Activated CD4-positive, alpha-beta T cell treated with anti-CD3 and anti-CD28 coated beads, Interleukin-2, Interleukin-4, amounts not matched to agents 100 ng/mL and 50 ng/mL, durations not matched to agents 16 hours and 8 hours (primary cell): Measurements from ENCODE around the gene GPR160.

Source experiments
- DNase-seq: peaks from one replicate; pipeline ENCODE4 v3.0.0-alpha.2; 2020; ENCODE audit warnings: low spot score

Gene GPR160

DNA sequence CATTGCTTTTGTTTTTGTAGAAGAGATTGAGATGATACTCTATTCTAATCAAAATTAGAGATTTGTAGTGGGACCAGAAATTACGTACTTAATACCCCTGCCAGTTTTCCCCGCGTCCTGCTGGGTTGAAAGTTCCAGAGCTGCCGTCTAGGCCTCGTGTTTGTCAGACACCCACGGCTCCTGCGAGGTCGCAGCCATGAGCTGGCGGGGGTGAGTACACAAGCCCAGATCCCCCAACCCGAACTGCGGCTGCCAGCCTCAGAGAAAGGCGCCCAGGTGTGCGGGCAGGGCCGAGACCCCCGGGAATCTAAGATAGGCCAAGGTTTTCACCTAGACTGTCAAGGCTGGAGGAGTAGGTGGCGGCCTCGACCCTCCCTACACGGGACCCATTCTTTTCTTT is 26.3 kb downstream of the GPR160 start:
- DNase-seq: no peak

DNA sequence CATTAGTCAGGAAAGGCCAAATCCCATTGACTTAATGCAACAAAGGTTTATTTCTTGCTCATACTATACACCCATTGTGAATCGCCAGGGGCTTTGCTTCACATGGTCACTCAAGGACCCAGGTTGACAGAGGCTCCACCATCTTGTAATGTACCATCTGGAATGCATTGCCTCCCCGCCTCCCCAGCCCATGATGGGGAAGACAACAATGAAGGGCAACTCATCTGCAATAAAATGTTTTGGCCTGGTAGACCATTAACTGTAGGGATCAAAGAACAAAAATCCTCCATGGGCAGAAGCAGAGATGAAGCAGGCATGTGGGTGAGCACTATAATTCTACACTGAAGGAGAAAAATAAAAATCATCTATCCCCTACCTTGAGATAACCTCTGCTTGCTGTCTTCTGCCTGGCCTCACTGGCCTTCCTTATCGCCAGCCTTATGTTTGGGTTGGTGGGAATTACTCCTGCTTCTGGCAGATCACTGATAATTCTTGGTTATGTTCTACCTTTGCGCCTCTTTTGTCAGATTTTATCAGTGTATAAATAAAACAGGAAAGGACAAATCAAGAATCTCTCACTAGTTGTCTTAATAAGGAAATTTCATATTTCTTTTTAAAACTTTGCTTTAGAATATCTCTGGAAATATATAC is 37.8 kb downstream of the GPR160 start:
- no peak for DNase-seq

DNA sequence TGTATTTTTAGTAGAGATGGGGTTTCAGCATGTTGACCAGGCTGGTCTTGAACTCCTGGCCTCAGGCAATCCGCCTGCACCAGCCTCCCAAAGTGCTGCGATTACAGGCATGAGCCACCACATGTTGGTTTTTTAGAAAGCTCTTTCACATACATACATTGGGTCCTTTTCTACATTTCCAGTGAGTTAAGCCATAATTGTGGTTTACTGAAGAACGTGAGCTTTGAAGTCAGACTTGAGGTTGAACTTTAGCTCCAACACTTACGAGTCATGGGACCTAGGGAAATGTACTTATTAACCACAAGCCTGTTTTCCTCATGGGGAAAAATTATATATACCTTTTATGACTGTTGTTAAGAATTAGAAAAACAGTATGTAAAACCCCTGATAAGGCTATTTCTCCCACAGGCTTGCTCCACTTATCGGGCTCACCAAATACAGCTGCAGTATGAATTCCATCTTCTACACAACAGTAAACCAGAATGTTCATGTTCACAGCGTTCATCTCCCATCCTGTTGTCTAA is 39.0 kb downstream of the GPR160 start:
- no peak for DNase-seq

DNA sequence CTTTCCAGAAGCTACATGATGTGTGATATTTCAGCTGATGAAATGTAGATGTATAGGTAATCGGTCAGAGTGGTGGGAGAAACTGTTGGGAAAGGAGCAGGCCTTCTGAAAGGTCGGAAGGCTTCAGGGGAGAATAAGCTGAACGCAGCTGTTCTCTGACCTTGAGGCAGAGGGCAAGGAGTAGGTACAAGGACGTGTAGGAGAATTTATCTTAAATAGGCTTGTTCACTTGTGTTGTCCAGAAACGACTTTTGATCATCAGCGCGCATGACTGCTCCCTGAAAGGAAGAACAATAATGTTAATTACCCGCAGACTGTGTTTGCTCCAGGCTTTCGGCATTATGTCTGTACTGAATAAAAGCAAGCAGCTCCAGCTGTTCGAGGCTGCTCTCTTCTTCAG is 39.6 kb downstream of the GPR160 start:
- no peak for DNase-seq

DNA sequence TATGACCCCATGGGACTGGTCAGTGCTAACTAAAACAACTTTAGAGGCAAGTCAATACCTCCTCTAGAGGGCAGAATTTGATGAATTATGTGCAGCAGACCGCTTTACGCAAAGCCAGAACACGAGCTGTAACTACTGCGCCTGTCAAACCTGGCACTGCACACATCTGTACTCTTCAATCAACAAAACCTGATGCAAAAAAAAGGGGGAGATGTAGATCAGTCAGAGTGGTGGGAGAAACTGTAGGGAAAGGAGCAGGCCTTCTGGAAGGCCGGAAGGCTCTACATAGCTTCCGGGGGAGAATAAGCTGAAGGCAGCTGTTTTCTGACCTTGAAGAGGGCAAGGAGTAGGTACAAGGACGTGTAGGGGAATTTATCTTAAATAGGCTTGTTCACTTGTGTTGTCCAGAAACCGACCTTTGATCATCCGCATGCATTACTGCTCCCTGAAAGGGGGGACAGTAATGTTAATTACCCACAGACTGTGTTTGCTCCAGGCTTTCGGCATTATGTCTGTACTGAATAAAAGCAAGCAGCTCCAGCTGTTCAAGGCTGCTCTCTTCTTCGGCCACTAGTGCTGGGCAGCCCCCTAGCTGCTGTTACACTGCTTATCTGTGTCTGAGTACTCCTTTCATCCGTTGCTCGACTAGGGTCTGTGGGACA is 41.0 kb downstream of the GPR160 start:
- no peak for DNase-seq

DNA sequence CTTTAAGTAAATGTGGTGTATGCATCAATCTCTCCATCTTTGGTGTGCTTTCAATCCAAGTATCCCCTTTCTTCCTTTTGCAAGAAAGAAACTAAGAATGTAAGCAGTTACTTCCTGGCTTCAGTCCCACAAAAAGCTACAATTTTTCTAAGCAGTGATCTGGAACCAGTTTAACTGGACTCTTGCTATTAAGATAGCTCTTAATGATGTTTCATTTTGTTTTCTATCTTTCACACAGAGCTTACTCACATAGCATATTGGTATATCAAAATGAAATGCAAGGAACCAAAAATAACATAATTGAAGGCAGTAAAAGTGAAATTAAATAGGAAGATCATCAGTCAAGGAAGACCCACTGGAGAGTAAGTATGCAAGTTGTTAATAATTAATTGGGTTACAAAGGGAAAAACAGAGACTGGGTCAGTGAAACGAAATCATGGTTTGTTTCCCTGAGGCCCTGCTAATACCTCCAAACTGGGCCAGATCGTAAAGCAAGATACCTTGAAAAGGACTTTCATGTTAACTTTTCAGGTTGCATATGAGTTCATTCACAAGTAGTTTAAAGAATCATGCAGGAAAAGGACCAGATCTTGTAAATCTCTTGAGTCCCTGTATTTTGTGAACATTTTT is 41.9 kb downstream of the GPR160 start:
- DNase-seq: no peak

DNA sequence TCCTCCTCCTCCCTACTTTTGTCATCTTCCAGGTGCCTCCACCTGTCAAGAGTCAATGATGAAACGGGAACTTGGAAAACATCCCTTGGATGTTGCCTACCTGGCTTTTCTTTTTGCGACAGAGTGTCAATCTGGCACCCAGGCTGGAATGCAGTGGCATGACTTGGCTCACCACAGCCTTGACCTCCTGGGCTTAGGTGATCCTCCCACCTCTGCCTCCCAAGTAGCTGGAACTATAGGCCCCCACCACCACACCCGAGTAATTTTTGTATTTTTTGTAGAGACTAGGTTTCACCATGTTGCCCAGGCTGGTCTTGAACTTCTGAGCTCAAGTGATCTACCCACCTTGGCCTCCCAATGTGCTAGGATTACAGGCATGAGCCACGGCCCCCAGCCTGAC is 42.8 kb downstream of the GPR160 start:
- DNase-seq: no peak

DNA sequence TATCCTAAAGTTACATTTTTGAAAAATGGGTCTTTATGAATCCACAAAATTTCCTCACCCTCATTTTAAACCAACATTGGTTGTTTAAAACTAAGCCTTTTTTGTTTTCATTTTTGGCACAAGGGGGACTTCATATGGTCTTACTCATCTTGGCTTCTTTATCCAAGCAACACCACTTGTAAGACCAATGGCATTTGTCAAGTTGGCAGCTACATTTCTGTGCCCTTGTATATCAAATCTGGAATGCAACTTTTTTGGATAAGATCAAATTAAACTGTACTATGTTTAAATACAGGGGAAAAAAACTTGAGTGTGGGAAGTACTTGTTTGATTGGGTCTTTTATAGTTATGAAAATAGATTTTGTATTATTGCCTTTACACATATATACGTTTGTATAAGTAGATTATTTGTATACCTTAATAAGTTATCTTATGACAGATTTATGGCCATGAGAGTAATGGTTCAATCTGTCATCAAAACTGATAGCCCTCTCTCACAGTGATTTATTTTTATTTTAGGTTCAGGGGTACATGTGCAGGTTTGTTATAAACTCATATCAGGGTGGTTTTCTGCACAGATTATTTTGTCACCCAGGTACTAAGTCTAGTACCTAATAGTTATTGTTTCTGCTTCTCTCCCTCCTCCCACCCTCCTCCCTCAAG is 43.4 kb downstream of the GPR160 start:
- DNase-seq: no peak

DNA sequence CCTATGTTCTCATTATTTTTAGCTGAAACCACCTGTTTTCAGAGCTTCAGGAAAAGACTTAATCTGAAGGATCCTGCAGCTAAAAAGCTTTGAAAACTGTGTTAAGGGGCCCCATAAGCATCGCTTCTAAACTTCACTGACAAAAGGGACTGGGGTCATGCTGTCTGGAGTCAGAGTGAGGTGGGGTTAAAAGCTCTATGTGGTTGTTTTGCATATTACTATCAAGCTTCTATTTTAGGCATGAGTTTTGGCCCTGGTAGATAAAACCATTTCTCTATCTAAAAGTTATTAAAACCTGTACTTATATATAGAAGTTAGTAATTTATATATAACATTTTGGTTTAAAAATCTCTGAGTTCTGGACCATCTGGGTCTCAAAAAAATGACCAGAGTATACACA is 45.5 kb downstream of the GPR160 start:
- DNase-seq: no peak

DNA sequence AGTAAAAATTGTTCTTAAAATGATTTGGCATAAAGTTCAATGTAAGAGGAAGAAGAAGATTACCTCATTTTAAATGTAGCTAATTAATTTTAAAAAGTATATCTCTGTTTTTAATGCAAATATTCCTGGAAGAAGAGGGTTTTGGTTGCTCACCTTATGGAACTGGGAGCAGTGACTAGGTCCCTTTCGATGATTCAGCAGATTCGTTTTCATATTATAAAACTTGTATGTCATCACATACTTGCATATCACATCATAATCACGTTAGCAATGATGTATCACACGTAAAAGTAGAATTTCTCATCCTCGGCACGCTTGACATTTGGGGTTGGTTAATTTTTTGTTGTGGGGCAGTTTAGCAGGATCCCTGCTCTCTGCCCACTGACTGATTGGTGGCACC is 47.6 kb downstream of the GPR160 start:
- no peak for DNase-seq

DNA sequence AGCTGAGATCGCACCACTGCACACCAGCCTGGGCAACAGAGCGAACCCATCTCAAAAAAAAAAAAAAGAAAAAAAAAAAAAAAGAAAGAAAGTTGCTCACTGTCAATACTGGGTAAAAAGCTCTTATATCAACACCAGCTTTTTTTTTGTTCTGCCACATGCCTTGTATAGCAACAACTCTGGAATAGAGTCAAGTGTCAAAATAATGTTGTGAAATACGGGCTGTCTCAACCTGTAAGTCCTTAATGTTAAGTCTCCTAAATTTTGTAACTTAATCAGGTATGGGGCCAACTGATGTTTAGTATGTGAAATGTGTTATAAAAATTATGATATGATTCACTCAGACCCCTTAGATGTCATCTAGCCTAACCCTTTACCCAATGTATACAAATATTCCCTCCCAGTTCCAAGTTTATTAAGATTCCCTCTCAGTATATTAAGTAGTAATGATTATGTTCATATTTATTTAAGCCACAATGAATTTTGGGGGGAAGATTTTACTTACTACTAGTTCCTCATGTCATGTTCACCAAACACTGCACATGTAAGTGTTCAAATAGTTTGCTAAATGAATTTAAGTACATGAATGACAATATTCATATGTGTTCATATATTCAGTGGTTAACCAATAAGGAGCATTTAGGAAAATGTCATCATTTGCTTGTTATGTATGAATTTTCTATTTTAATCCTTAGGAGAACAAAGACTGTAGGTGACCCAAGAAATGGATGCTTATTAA is 52.2 kb downstream of the GPR160 start:
- no peak for DNase-seq

DNA sequence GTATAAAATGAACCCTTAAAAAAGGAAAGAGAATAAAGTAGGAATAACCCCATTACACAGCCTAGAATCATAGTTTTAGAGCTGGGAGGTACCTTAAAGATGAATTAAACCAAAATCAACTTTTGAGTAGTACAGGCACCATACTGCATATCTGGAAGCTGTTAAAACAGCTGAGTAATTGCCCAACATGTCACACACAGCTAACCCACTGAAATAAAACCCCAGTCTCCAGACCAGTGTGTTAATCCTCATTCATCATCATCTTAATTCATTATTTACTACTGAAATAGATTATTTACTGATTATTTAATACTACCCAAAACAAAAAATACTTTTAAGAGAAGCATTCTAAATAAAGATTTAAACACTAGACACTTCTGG is 52.8 kb downstream of the GPR160 start:
- DNase-seq: no peak

DNA sequence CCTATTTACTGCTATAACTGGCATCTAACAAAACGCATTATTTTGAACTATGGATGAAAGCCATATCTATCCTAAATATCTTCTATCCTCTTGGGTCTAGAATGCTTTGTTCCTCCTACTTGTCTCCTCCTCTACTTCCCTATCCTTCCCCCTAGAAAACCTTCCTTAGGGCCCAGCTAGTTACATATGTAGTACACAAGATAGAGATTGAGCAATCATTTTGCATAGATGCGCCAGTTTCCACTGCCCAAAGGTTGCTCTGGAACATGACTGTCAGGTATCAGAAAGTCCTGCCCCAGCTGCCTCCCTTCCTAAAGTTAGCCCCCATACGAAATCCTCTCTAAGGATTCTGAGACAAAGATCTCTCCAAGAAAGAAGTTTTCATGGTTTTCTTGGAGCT is 55.1 kb downstream of the GPR160 start:
- no peak for DNase-seq

DNA sequence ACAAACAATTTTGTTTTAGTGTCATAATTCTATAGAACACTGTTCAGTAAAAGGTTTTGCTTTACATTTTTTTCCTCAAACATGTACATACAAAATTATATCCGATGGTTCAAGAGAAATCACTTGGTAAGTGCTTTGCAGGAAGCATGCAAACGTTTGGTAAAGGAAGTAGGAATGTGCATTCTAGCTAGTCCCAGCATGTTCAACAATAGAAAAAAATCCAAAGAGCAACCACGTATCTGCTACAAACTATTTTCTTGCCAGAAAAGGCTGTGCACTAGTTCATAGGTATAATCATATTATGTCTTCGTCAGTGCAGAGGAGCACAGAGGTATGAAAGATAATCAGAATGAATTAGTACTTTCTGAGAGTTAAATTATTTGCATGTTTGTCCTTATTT is 58.0 kb downstream of the GPR160 start:
- DNase-seq: no peak

DNA sequence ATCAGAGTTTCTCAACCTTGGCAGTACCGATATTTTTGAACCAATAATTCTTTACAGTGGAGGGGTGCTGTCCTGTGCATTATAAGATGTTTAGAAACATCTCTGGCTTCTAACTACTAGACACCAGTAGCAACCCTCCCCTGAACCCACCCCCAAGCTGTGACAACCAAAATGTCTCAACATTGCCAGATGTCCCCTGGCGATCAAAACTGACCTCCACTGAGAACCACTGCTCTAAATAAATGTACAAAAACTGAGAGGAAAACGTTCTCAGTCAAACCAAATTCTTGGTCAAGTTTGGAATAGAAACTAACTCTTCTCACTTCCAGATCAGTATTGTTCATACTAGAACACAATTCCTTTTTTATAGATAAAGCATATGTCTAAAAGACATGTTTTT is 58.5 kb downstream of the GPR160 start:
- no peak for DNase-seq

DNA sequence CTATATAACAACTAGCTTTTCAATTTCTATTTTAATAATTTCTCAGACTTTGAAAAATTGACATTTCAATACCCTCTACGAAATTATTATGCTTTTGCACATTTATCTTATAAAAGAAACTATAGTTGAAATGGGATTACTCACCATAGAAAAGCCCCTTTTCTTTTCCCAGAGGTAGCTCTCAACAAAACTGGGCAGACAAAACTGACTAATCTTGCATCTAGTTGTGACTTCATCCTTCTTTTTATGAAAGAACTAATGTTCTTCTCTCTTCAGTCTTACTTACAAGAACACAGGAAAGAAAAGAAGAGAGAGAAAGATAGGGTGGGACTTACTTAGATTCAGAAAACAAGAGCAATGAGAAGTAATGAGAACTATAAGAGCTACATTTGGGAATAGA is 61.0 kb downstream of the GPR160 start:
- peak; percentile 10 for DNase-seq

DNA sequence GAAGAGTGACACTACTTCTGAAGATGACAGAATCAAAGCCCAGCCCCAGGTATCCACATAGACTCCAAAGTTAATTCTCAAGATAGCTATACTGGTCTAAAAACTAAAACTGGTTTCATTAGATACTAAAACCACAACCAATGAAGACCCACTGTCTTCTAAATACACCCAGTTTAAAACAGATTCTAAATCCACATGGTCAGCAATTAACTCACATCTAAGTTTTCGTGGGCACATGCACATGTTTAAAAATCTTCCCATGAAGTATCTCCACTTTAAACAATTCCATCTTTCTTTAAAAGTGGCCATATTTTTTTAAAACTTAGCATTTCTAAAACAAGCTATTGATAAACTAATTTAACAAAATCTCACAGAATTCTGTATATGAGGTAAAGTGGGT is 63.1 kb downstream of the GPR160 start:
- no peak for DNase-seq

DNA sequence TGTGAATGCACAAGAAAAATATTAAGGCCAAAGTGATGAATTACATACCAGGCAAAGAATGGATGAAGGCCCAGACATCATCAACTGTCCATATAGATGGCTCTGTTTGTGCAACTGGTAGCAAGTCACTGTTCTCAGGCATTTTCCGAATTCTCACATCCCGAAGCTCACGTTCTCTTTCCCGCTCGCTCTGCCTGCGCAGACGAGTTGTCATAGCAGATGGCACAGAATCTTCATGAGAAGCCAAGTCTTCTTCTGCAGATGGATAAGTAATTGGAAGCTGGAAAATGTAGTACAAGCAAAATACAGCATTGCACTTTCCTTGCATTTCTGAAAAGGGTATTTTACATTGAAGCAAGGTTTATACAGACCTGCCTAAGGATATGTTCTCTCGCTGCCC is 64.6 kb downstream of the GPR160 start:
- no peak for DNase-seq

DNA sequence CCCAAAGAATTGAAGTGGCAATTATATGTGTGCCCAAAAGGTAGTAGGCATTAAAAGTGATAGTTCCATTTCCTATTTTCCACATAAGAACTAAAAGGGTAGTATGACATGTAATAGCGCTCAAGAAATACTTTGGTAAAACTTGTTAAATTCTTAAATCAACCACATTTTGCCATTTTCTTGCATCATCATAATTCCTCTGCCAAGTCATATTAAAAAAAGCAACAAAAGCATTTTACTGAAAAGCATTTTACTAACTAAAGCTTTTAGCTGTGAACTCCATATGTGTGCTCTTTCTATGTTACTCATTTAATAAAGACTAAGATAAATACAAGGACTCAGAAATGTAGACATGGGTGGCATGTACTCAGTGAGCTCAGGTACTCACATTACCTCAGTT is 70.1 kb downstream of the GPR160 start:
- DNase-seq: no peak

DNA sequence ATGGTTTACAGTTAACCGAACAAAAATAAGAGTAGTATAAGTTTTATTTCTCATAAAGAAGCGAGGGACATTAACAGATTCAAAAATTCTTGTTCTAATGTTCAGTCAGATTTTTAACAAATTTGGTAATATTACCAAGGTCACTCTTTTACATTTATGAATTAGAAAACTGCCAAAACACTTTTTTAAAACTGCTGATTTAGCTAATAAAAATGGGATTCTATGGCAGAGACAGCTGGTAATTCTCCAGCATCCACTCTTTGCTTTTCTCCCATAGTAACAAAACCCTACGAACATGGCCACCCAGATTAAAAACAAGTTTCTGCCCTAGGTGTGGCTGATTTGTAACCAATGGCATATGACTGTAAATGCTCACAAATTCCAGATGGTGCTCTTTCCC is 71.2 kb downstream of the GPR160 start:
- DNase-seq: no peak

DNA sequence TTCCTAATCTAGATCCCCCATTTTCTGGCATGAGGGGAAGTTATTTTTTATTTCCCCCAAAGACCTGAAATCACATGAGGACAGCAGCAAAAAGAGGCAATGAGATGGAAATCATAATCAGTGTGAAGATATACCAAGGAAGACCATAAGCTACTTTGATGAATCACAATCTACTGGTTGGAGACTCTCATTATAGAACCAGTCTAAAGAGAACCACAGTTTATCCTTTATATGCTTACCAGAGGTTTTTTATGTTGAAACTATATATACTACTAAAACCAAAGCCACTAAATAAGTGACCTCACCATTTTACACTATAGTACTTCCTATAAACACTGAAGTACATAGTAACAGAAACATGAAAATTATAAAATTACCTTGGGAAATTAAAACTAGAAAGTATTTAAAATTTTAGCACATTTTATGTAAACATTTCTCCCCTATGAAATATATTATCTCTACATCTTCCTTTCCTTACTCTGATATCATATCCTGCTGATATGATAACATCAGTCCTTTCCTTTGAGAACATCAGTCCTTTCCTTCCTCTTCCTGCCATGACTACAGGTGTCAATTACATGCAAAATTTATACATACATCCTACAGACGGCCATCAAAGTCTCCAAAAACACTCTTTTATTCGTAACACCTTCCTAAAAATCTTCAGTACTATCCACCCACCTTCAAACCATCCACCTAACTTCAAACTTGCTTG is 71.9 kb downstream of the GPR160 start:
- DNase-seq: no peak
